NCI-H2227 treated with DMSO at 0.1 percent for 48 hours (cell line): ENCODE measurements around the gene PRKCE.

Experiments used
- DNase-seq: peaks from one replicate; lab custom pipeline; 2025; lab: John Stamatoyannopoulos, UW

PRKCE gene

DNA sequence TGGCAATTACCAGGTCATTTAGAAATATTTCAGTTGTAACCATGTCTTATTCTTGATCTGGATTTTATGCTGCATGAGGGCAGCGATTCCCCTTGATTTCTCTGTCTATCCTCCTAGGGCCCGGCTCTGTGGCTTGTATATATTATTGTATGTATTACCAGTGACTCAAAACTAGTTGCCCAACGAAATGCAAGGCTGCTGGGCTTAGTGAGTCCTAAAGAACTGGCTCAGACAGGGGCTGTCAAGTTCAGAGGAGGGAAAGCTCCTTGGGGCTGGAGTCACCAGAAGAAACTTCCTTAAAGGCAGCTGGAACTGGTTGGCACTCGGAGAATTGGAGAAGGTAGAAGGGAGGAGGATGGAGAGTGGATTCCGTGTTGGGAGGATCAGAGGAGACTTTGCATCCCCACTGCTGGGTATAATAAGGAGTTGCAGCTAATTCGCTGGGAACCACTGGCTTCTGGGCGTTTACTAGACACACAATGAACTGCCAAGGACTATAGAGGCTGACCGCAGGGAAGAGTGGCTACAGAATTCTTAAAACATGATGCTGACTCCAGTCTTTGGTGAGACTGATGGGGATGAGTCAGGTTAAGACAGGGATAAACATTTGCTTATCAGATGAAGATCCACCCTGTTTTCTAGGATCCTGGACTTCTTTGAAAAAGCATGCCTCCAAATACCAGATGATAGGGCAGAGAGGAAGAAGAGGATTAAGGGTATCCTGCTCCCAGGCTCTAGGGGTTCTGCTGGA, 104.3 kb downstream of the PRKCE start:
- no peak for DNase-seq

DNA sequence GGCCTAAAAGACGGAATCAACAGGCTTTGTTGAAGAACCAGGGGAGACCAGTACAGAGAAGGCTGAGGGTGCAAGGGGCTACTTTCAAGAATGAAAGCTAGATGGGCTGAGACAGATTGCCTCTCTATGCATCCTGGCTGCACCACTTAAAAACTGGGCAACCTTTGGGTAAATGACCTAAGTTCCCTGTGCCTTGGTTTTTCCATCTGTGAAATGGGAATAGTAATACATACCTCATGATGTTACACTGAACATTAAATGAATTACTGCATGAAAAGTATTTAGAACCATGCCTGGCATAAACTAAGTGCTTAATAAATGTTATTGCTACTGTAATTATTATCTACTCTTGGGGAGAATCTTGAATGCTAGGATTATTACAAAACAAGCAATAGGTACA, 106.5 kb downstream of the PRKCE start:
- no peak for DNase-seq

DNA sequence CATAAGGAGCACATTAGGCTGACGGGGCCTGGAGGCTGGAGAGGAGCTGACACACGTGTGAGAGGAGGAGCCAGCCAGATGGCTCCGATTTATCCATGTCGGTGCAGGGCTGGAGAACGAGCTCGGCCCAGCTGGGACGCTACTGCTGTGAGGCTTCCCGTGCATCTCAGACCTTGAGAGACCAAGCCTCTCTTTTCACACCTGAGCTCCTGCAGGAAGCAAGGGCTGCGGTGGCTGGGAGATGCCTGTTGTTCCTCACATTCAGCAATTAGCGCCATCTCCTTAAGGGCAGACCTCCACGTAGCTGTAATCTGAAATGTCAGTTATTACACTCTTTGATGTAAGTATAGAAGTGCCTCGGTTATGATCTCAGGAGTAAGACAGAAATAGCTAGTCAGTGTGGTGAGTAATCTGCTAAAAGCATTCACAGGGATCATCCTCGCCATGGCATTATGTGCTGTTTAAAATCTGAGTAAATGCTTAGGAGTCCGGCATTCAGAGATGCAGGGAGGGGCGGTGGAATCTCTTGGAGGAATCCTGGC, 107.9 kb downstream of the PRKCE start:
- DNase-seq: peak; percentile 77

DNA sequence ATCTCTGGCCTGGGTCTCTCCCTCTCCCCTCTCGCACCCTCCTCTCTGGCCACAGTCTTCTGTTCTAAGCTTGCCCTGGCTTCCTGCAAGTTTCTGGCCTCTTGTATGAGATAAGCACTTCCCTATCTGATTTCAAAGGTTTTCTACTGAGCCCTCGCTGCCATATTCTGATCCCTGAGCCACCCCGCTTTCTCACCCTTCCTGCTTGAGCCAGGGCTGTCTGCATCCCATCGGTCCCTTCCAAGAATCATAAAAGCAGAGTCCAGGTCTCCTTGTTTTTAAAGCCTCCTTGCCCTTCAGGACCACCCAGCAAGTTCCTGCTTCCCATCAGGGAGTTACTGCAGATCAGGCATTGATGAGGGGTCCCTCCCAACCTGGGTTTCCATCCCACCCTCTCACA, 110.2 kb downstream of the PRKCE start:
- no peak for DNase-seq

DNA sequence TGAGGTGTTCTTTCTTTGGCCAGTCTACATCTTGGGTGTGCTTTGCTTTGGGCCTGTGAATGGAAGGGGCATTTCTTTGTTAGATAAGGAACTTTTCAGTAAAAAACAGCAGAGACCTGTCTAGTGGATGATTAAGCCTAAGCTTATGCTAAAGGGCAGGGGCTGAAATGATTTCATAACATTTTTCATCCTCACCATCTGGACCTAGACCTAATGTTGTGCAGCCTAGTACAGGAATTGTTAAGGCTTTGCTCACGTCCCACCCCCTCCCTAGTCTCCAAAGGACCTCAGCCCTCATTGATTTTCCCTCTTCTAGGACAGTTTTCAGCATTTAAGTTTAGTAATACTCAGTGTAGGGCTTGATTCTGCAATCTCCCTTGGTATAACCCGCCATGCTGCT, 111.8 kb downstream of the PRKCE start:
- no peak for DNase-seq

DNA sequence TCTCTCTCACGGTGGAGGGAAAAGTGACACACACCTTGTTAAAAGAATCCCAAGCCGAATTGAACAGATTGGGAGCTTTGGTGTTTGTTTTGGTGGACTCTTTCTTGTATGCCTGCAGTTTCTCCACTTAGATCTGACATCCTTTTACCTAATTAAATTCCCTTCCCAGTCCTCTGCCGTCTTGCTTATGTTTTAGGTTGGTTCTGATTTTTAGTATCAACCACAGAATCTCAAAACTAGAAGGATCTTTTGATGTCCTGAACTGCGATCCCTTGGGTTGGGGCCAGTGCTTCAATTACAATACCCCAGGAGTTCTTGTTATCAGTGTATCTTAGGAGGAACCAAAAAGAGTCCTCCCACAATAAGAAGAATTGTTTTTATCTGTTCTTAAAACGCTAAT, 112.3 kb downstream of the PRKCE start:
- no peak for DNase-seq

DNA sequence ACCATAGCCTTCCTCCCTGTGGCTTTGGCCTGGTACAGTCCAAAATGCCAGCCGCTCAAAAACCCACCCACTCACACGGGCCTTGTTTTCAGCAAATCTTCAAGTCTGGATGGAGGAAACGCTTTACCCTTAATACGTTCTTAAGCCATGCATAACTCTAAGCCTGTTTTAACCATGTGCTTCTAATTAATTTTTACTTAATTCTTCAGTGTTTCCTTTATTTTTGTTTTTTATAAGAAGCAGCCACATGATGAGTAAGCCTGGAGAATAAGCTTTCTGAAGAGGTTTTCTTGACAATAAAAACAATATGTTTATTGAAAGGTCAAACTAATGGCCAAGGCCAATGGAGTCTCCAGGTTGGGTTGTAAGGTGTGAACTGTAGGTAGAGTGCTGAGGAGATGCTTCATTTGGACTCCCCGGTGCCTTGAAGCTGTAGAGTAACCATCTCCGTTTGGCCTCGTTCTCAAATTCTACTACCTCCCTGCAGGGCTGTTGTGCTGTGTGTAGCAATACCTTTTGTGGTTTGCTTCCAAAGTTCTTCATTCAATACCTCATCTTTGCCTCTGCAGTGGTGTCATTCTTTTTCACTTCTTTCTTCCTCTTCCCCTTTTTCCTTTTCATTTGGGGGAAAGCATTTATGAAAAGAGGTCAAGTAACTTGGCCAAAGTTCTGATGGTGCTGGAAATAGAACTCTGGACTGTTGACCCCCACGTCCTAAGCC, 113.7 kb downstream of the PRKCE start:
- DNase-seq: no peak

DNA sequence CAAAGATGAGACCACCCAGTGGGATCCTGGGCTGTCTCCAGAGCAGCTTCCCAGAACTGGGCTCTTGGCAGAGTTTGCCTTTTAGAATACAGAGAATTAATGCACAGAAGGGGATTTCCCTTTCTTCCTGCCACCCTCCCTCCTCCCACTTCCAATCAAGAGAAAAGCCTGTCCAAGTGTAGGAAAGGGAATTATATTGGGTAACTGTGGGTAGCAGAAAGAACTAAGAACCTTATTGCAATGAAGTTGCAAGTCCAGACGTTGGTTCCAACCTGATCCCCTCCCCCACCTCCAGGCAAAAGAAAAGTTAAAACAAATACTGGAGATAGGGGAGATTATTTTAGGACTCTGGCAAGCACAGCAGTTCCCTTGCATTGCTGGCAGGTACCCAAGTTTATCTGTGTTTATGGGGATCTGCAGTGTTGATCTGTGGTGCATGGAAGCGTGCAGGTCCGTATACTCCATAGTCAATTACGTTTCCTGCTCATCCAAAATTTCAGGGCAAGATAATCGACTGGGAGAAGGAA, 114.3 kb downstream of the PRKCE start:
- DNase-seq: no peak

DNA sequence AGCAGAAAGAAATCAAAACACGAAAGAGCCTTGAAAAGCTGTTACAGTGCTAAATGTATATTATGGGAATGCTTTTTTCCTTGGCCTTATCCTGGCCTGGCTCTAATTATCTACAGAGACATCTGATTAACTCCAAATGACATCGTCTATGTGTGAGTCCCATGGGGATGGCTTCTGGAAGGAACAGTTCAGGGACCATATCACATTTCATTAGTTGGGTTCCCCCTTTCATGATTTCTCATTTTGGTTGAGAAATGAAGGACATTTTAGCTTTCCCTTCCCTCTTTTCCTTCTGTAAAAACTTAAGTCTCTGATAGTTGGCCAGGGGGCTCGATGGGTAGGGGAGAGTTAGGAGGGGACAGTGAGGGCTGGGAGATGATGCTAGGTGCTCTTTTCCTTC, 116.7 kb downstream of the PRKCE start:
- DNase-seq: no peak

DNA sequence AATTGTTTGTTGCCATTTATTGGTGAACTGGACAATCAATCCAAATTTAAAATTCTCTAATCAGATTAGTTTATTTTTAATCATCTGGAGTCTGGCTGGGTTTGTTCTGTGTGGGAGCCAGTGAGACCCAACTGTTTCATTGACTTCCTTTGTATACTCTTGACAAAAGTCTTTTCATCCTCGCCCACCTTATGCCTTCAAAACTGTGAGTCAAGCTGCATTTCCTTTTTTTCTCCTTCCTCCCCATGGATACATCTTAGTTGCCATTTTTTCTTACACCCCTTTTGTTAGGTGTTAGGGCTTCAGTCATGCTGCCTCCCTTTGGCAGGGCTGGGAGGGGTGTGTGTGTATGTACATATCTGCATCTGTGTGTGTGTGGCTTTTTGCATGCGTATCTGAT, 117.6 kb downstream of the PRKCE start:
- no peak for DNase-seq

DNA sequence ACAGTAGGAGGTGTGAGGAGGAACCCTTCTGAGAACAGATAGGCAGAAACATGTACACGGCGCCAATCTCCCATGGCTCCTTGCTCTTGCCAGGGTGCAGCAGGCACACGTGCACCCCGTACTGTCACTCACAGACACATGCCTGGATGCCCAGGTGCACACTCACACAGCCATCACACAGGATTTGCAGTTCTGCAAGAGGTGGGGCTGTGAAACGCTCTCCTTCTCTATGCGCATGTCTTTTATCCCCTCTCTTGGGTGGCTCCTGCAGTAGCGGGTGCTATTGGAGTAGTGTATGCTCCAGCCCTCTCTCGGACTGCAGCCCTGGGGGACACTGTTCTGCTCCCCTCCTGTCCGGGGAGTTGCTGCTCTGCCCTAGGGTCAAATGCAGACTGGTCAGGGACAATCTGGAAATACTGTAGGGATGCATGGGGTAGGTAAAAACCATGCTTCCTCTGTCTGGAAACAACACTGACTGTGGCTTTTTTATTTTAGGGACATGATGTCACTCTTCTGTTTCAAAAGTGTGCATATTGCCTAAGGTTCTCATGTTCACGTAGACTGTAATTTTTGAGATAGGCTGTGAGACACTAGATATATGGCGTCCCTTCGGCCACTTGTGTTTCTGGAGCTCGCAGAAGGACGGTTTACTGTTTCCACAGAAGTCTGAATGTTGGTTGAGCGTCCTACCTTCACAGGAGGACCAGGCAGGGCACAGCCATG, 118.5 kb downstream of the PRKCE start:
- DNase-seq: peak; percentile 13

DNA sequence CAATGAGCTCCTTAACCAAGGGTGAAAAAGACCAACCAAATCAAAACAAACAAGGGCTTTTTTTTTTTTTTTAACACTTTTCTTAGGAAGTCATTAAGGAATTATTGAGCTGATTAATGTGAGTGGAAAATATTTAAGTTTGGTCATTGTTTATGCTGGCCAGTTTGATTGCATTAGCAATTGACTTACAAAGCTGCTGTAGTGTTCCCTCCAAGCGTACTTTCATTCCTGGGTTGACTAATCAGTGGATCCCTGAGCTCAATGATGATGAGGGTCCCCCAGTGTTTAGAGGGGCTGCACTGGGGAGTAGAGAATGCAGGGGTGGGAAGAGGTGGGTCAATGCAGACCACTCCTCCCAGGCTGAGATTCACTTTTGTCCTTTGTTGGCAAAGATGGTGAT, 119.3 kb downstream of the PRKCE start:
- no peak for DNase-seq

DNA sequence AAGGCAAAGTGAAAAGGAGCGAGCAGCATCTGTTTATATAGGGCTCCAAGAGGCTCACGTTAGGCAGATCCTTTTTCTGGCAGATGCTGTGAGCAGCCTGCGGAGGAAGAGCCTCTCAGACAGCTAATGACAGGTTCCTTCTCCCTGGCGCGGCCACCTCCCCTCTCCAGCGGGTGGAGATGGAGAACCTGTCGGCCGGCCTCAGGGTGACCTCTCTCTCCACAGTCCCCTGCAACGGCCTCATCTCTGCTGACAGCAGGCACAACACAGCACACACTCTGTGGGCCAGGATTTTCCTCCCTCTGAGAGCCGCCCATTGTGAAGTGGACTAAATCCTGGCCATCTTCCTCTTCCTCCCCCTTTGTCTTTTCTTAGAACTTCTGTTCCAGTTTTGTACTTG, 119.8 kb downstream of the PRKCE start:
- DNase-seq: peak; percentile 90

DNA sequence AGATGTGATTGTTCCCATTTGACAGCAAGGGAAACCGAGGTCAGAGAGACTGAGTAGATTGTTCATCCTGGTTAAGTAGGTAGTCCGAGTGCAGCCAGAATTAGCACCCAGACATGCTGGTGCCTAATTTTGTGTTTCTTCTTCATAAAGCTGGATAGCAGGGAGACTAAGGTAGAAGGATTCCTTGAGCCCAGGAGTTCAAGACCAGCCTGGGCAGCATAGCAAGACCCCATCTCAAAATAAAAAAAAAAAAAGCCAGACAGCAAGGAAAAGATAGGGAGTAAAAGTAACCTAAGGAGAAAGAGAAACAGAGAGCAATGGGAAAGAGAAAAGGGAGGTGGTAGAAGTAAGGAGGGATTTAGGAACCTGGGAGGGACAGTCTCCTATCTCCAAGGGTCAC, 120.6 kb downstream of the PRKCE start:
- no peak for DNase-seq

DNA sequence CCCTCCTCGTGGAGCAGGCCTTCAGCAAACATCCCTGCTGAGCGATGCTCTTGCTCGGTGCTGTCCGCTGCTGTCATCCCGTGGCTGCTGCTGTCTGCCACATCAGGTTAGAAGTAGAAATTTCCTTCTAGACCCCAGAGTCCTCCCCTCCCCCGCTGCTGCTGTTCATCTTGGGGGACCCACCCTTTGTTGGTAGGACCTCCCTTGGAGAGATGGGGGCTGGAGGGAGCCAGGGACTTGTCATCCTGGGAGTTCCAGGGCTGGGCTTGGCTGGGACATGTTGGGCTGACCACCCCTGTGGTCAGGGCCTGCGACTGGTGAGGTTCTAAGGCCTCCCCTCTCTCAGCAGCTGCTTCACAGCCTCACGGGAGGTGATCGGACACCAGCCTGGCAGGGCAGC, 122.4 kb downstream of the PRKCE start:
- DNase-seq: no peak

DNA sequence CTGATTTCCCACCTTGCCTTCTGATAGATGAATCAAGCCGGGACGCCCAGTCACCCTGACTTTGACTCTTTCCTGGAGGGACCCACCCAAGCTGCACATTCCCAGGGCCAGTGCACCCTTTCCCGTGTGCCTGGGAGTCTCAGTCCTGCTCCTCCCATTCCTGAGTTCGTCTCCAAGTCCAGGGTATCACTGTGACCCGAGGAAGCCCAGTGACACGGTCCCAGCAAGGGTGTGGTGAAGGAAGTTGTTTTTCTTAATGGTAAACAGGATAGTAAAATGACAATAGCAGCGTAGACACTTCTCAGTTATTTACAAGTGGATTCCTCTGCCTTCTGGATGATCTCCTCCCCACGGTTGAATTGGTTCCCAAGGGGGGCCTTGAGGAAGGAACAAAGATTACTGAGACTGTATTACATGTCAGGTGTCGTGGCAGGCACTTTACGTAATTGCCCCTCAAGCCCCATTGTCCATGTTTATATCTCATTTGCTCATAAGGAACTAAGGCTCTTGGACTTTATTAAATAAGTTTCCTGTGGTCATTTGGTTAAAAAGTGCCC, 123.3 kb downstream of the PRKCE start:
- no peak for DNase-seq

DNA sequence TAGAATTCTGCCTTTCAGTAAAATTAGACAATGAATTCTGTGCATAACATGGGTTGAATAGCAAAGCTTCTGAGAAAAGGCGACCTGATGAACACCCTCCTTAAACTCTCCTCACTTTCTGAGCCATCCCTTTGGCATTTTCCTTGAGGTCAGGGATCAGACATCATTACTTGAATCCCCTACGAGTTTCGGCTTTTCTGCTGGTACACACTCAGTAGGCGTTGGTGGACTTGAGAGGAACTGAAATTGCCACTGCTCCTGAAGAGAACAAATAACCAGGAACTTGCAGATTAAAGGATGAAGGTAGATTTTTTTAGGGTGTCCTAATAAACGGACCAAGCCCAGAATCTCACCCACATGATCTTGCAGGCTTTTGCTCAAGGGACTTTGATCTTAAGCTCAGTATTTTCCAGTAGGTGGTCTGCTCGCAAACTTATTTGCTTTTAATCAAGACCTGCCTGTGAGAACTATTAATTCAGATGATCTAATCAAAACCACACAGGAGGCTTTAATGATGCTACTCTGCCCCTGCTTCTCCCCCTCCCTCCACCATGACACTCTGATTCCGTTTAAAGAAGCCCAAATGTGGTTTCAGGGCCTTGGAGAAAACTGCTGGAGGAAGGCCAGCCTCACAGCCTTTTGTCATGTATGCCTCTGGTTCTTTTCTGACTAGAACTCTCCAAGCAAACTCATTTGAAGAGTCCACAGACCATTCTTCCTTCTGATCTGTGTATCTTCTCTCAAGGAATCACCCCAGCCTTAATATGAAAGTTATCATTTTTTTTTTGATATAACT, 124.9 kb downstream of the PRKCE start:
- DNase-seq: peak; percentile 39

DNA sequence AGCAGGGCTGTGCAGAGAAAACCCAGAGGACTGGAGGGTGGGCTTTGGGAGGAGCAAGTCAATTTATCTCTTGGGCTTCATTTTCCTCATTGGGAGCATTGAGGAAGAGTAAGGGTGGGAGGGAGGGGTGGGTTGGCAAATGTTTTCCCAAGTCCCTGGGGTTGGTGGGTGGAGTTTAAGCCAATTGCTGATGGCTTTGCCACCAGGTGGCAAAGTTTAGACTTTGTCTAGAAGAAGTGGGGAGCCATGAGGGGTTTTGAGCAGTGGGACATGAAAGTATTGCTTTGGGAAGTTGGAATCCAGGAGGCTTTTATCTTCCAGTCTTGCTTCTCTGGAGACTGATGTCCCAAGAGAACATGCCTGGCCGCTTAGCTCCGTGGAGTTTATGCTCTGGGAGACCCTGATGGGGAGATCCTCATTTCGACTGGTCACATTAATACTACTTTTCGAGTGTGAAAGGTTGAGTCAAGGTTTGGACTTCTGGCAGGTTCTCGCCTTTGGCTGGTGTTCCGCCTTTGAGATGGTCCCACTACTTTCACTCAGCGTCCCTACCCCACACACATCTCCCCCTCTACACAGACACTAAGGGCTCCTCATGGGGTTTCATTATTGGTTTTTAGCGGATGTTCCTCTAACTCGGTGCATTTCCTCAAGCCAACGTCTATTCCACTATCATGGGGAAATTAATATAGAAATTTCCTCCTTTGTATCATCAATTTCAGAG, 126.7 kb downstream of the PRKCE start:
- no peak for DNase-seq

DNA sequence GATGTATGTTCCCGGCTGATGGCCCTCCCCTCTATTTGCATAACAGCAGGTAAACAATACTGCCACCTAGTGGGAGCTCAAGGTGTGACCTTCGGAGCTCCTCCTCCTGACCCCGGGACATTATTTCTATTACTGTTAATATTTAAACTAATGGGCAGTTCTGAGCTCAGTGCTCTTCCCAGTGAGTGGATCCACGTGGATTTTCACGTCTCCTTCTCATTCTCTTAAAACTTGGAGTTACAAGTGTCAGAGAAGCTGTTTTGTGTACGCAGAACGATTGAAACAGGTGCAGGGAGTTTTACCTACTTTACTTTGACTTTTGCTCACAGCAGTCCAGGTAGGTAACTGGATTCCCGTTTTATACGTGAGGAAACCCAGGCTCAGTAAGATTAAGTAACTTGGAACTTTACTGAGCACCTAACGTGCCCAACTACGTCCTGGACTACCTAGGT, 127.3 kb downstream of the PRKCE start:
- DNase-seq: no peak
